Uterus (tissue), 2 donors: ENCODE results near the gene NR2C2.

Source experiments
- POLR2A ChIP-seq, 2 donors: fragments of 450-650 bp; IDR thresholded peaks; one replicate each; pipeline ENCODE4 v1.6.1; 2016; ENCODE audit warnings: antibody characterized with exemption in 2 of 2, mild to moderate bottlenecking in 1 of 2, moderate library complexity in 1 of 2
- TF ChIP-seq, protein P1 (sequence below), 4 experiments: fragments of 200-600 bp in 2 of 4; fragments of 450-650 bp in 2 of 4; sonication (generic) in 2 of 4; IDR thresholded peaks; one replicate each; pipeline ENCODE4 v1.5.1; 2016 to 2019; ENCODE audit warnings: antibody characterized with exemption in 4 of 4, mild to moderate bottlenecking in 2 of 4, moderate library complexity in 1 of 4

- TF ChIP-seq, protein P1, sequence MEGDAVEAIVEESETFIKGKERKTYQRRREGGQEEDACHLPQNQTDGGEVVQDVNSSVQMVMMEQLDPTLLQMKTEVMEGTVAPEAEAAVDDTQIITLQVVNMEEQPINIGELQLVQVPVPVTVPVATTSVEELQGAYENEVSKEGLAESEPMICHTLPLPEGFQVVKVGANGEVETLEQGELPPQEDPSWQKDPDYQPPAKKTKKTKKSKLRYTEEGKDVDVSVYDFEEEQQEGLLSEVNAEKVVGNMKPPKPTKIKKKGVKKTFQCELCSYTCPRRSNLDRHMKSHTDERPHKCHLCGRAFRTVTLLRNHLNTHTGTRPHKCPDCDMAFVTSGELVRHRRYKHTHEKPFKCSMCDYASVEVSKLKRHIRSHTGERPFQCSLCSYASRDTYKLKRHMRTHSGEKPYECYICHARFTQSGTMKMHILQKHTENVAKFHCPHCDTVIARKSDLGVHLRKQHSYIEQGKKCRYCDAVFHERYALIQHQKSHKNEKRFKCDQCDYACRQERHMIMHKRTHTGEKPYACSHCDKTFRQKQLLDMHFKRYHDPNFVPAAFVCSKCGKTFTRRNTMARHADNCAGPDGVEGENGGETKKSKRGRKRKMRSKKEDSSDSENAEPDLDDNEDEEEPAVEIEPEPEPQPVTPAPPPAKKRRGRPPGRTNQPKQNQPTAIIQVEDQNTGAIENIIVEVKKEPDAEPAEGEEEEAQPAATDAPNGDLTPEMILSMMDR (IDR thresholded peaks at IDR 0.05): no peak
- no peak for TF ChIP-seq POLR2A (IDR thresholded peaks at IDR 0.05)
Observed at GRCh38 chr3:14946236-14946635, 1.1 kb upstream of the NR2C2 start.
